ENCODE measurements around the gene NR1I2.

NR1I2 gene

GRCh38 chr3:119864476-119864875 is 82.6 kb downstream of the NR1I2 start:
- Histone ChIP-seq H2AFZ (ENCODE audit: low read length) (no peak overlapping the region), H3K4me2 (ENCODE audit: low read depth, low read length, poor library complexity, severe bottlenecking) (no peak overlapping the region), H3K9me2 (replicated peaks; ENCODE audit: low read depth, low read length) (no peaks in the 10 kb centered on the region), H3K9ac (ENCODE audit: low read depth, low read length, poor library complexity, severe bottlenecking) (no peak overlapping the region), H3K9me3 (ENCODE audit: insufficient read depth, low read depth, low read length) (no peaks in the 10 kb centered on the region), H3K36me3 (ENCODE audit: insufficient read depth, low read length) (peaks cover 55% of the 10 kb centered on the region), H3K79me2 (ENCODE audit: insufficient read depth, low read length) (no peaks in the 10 kb centered on the region), H3K4me1 (ENCODE audit: insufficient read depth, low read length, poor library complexity, severe bottlenecking) (no peaks in the 10 kb centered on the region), H3K4me3 (ENCODE audit: low read length, poor library complexity, severe bottlenecking) (no peak overlapping the region), H3F3A (ENCODE audit: low read depth) (no peaks in the 10 kb centered on the region), H3K27me3 (ENCODE audit: insufficient read depth, low read length, poor library complexity, severe bottlenecking) (no peaks in the 10 kb centered on the region), H4K20me1 (ENCODE audit: insufficient read depth, low read length, poor library complexity, severe bottlenecking) (peaks cover 8% of the 10 kb centered on the region)
- TF ChIP-seq CTCF (conservative IDR thresholded peaks at IDR 0.05; ENCODE audit: low read length) (no peak), EZH2phosphoT487 (IDR thresholded peaks at IDR 0.05; ENCODE audit: borderline replicate concordance) (no peak)
